ENCODE measurements around the gene VAMP5. TPM values are rescaled to one million over a fixed set of nuclear protein-coding genes. Genes with fewer than 3 reads are reported as not detected.

VAMP5 gene
- total RNA-seq, 1 donor from 2014 or later, result 47.3 TPM

GRCh38 chr2:85566265-85566664, 18.0 kb upstream of the VAMP5 start:
- DNase-seq, result no peak
- no peaks in the 10 kb centered on the region for H3K36me3 ChIP-seq
- H3K4me1 ChIP-seq, result peaks cover 10% of the 10 kb centered on the region
- TF ChIP-seq CTCF (IDR thresholded peaks at IDR 0.05; ENCODE audit: borderline replicate concordance), result no peak
- H3K4me3 ChIP-seq, result no peak overlapping the region
- H3K9me3 ChIP-seq (replicated peaks), result no peaks in the 10 kb centered on the region
- no peaks in the 10 kb centered on the region for H3K27me3 ChIP-seq (ENCODE audit: low read depth)
- no peak overlapping the region for H3K27ac ChIP-seq (replicated peaks)
- intact Hi-C loops (cut with micrococcal nuclease), result no loop called here

GRCh38 chr2:85575739-85576138, 8.5 kb upstream of the VAMP5 start:
- DNase-seq, result no peak
- Histone ChIP-seq H3K4me1 (peaks cover 26% of the 10 kb centered on the region), H3K4me3 (no peak overlapping the region), H3K9me3 (replicated peaks) (no peaks in the 10 kb centered on the region), H3K27me3 (ENCODE audit: low read depth) (no peaks in the 10 kb centered on the region), H3K27ac (replicated peaks) (no peak overlapping the region), H3K36me3 (no peaks in the 10 kb centered on the region)
- TF ChIP-seq CTCF (IDR thresholded peaks at IDR 0.05; ENCODE audit: borderline replicate concordance), result no peak
- intact Hi-C loops (cut with micrococcal nuclease), result no loop called here

GRCh38 chr2:85577063-85577385, 7.2 kb upstream of the VAMP5 start:
- Histone ChIP-seq H3K4me1 (peaks cover 26% of the 10 kb centered on the region), H3K36me3 (no peaks in the 10 kb centered on the region), H3K4me3 (peak overlapping the region; percentile 47), H3K27me3 (ENCODE audit: low read depth) (no peaks in the 10 kb centered on the region), H3K9me3 (replicated peaks) (no peaks in the 10 kb centered on the region), H3K27ac (replicated peaks) (peak overlapping the region; percentile 72)
- no peak for TF ChIP-seq CTCF (IDR thresholded peaks at IDR 0.05; ENCODE audit: borderline replicate concordance)
- intact Hi-C loops (cut with micrococcal nuclease), result no loop called here
- DNase-seq, result no peak

GRCh38 chr2:85577386-85578242, 6.6 kb upstream of the VAMP5 start, which contains the start of gene VAMP8:
TSS of gene VAMP8 (plus strand) at chr2:85577586. CDS start at chr2:85577647, 61 bp downstream.
- Histone ChIP-seq H3K36me3 (no peaks in the 10 kb centered on the region), H3K27me3 (ENCODE audit: low read depth) (no peaks in the 10 kb centered on the region), H3K27ac (replicated peaks) (peak within 1 kb of the TSS; percentile 72), H3K9me3 (replicated peaks) (no peaks in the 10 kb centered on the region), H3K4me1 (peaks cover 26% of the 10 kb centered on the region), H3K4me3 (peak within 1 kb of the TSS; percentile 47)
- intact Hi-C loops (cut with micrococcal nuclease), result no loop called here
- no peak for TF ChIP-seq CTCF (IDR thresholded peaks at IDR 0.05; ENCODE audit: borderline replicate concordance)
- DNase-seq, result no peak

GRCh38 chr2:85578243-85579180, 5.7 kb upstream of the VAMP5 start:
- peak overlapping the region; percentile 47 for H3K4me3 ChIP-seq
- no peaks in the 10 kb centered on the region for H3K36me3 ChIP-seq
- intact Hi-C loops (cut with micrococcal nuclease), result no loop called here
- TF ChIP-seq CTCF (IDR thresholded peaks at IDR 0.05; ENCODE audit: borderline replicate concordance), result no peak
- peaks cover 31% of the 10 kb centered on the region for H3K4me1 ChIP-seq
- peak overlapping the region; percentile 72 for H3K27ac ChIP-seq (replicated peaks)
- peak; percentile 56 for DNase-seq
- no peaks in the 10 kb centered on the region for H3K9me3 ChIP-seq (replicated peaks)
- H3K27me3 ChIP-seq (ENCODE audit: low read depth), result no peaks in the 10 kb centered on the region

Data from left ventricle myocardium inferior (tissue), 1 donor.